ENCODE results near the gene ADO. TPM values are rescaled to one million over a fixed set of nuclear protein-coding genes. Genes with fewer than 3 reads are reported as not detected.

The ADO gene
- total RNA-seq, 4 donors from 2014 or later, result 13.4 to 21.2 (median 17.0) TPM

DNA sequence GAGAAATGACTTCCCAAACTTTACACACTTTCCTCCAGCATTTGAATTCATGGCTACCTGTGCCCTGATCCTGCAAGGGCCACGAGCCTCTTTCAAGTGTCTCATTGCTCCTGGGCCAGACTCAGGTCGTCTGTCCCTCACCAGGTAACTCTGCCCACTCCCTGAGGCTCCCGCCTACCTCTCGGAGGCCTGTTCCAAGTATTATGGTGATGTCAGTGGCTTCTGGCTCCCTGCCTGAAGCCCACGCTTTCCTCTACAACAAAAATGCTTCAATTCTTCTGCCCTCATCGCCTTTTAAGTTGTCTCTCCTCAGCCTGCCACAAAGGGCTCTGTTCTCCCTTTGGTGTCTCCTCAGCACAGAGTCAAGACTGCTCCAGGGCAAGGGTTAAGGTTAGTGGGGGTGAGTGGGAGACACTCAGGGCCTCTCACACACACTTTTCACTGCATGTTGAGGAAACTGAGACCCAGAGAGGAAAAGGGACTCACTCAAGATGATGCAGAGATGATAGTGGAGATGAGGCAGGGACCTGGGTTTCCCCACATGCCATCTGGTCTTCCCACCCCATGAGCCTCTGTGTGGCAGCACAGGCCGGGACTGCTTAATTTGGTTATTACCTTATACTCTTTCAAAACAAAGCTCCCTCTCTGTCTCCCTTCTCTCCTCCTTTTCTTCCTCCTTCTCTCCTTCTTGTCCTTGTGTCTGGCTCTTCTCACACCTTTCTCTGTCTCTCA lies 39.9 kb downstream of the ADO start:
- TF ChIP-seq, protein P1, sequence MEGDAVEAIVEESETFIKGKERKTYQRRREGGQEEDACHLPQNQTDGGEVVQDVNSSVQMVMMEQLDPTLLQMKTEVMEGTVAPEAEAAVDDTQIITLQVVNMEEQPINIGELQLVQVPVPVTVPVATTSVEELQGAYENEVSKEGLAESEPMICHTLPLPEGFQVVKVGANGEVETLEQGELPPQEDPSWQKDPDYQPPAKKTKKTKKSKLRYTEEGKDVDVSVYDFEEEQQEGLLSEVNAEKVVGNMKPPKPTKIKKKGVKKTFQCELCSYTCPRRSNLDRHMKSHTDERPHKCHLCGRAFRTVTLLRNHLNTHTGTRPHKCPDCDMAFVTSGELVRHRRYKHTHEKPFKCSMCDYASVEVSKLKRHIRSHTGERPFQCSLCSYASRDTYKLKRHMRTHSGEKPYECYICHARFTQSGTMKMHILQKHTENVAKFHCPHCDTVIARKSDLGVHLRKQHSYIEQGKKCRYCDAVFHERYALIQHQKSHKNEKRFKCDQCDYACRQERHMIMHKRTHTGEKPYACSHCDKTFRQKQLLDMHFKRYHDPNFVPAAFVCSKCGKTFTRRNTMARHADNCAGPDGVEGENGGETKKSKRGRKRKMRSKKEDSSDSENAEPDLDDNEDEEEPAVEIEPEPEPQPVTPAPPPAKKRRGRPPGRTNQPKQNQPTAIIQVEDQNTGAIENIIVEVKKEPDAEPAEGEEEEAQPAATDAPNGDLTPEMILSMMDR (IDR thresholded peaks at IDR 0.05; ENCODE audit: low read depth), result no peak

GRCh38 chr10:62847433-62847832 lies 42.9 kb downstream of the ADO start:
- TF ChIP-seq, protein P1 (IDR thresholded peaks at IDR 0.05; ENCODE audit: low read depth), result no peak

GRCh38 chr10:62850646-62851045 lies 46.1 kb downstream of the ADO start:
- TF ChIP-seq, protein P1 (IDR thresholded peaks at IDR 0.05; ENCODE audit: low read depth), result no peak

DNA sequence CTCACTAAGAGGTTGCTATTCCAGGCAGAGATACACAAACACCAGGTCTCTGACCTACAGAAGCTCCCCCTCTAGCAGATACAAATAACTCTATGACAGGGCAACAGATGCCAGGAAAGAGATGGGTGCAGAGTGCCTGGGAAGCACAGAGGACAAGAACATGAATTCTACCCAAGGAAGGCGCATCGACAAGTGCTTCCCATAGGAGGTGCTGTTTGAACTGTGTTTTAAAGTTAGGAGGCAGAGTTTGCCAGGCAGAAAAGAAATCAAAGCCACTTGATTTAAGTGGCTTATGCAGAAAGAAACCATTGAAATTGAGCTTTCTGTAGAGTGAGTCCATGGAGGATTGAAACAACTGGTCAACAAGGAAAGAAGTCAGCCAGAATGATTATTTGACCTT lies 46.9 kb downstream of the ADO start:
- TF ChIP-seq, protein P1 (IDR thresholded peaks at IDR 0.05; ENCODE audit: low read depth), result no peak

- TF ChIP-seq, protein P1 (IDR thresholded peaks at IDR 0.05; ENCODE audit: low read depth), result no peak
Measured at GRCh38 chr10:62852961-62853702, 48.6 kb downstream of the ADO start.

GRCh38 chr10:62853710-62854109 lies 49.2 kb downstream of the ADO start:
- TF ChIP-seq, protein P1 (IDR thresholded peaks at IDR 0.05; ENCODE audit: low read depth), result no peak

- TF ChIP-seq, protein P1 (IDR thresholded peaks at IDR 0.05; ENCODE audit: low read depth), result no peak
Measured at GRCh38 chr10:62856021-62856420, 51.5 kb downstream of the ADO start.
